ENCODE data around the gene HSPA1A. TPM values are rescaled to one million over a fixed set of nuclear protein-coding genes. Genes with fewer than 3 reads are reported as not detected.

The HSPA1A gene
- total and polyA plus RNA-seq, 9 of the 15 experiments (the other 6 are each of a cell fraction or from before 2014, with no cell fraction given), result 2.2 to 273 (median 107) TPM

GRCh38 chr6:31826793-31827285 lies 11.5 kb downstream of the HSPA1A start (continued):
- TF ChIP-seq ZNF408 (CRISPR knock-in tag; IDR thresholded peaks at IDR 0.05; ENCODE audit: low read depth), result peak; percentile 74; the same call in 1 of the 2 replicates
- TF ChIP-seq TEAD4 (IDR thresholded peaks at IDR 0.05; ENCODE audit: low read length), result no peak; the same call in 1 of the 2 replicates
- TF ChIP-seq TEAD4 (CRISPR knock-in tag; IDR thresholded peaks at IDR 0.05; ENCODE audit: borderline replicate concordance), result no peak
- TF ChIP-seq ATF6 (CRISPR knock-in tag; IDR thresholded peaks at IDR 0.05), result peak; percentile 41; the same call in 1 of the 2 replicates
- peak; percentile 62; the same call in 1 of the 2 replicates for TF ChIP-seq HINFP (tag; conservative IDR thresholded peaks at IDR 0.05; ENCODE audit: low read depth)
- TF ChIP-seq NR2F6 (CRISPR knock-in tag; IDR thresholded peaks at IDR 0.05), result no peak
- TF ChIP-seq RAD21 (CRISPR knock-in tag; conservative IDR thresholded peaks at IDR 0.05 in 1 of 2, IDR thresholded peaks at IDR 0.05 in 1 of 2), result peak in 1 of 2 experiments; percentile 31; a peak in 3 of 4 replicates
- TF ChIP-seq MYNN (IDR thresholded peaks at IDR 0.05), result no peak; the same call in 1 of the 2 replicates
- TF ChIP-seq MYNN (CRISPR knock-in tag; IDR thresholded peaks at IDR 0.05), result no peak
- no peak for TF ChIP-seq VEZF1 (CRISPR knock-in tag; IDR thresholded peaks at IDR 0.05)
- no peak for TF ChIP-seq ZNF311 (CRISPR knock-in tag; IDR thresholded peaks at IDR 0.05)
- TF ChIP-seq ZNF764 (CRISPR knock-in tag; IDR thresholded peaks at IDR 0.05; ENCODE audit: low read depth), result peak; percentile 62; the same call in 1 of the 2 replicates
- TF ChIP-seq ZNF639 (CRISPR knock-in tag; conservative IDR thresholded peaks at IDR 0.05 in 1 of 2, IDR thresholded peaks at IDR 0.05 in 1 of 2), result peak in 1 of 2 experiments; percentile 69; a peak in 1 of 4 replicates
- TF ChIP-seq FOXJ2 (tag; IDR thresholded peaks at IDR 0.05), result no peak
- TF ChIP-seq ZNF184 (CRISPR knock-in tag; IDR thresholded peaks at IDR 0.05), result no peak
- TF ChIP-seq ZBTB2 (IDR thresholded peaks at IDR 0.05), result peak; percentile 28; the same call in 1 of the 2 replicates
- 0 out of 2 replicates have a peak, but pooled peaks have one; percentile 54 for TF ChIP-seq TCF15 (CRISPR knock-in tag; IDR thresholded peaks at IDR 0.05)
- TF ChIP-seq CXXC5 (CRISPR knock-in tag; IDR thresholded peaks at IDR 0.05), result peak; percentile 90
- peak; percentile 52 for TF ChIP-seq PHF8 (IDR thresholded peaks at IDR 0.05; ENCODE audit: borderline replicate concordance, low read length)
